ENCODE data around the gene HGS. TPM values are rescaled to one million over a fixed set of nuclear protein-coding genes. Genes with fewer than 3 reads are reported as not detected.

Gene HGS
- total and polyA plus RNA-seq, 2 of the 8 experiments (the other 6 are each of a cell fraction or from before 2014, with no cell fraction given) = 80.8 to 99.7 TPM

- Histone ChIP-seq H3K9me3 (ENCODE audit: insufficient read depth in 2 of 2, low read depth in 1 of 2, low read length in 1 of 2) (no peaks in the 10 kb centered on the region), H2BK120ac (replicated peaks; ENCODE audit: low read depth, low read length) (peak overlapping the region; percentile 54), H4K5ac (ENCODE audit: insufficient read length, low read depth, low read length) (no peak overlapping the region), H3K4ac (replicated peaks; ENCODE audit: insufficient read length, low read depth, low read length) (peak overlapping the region; percentile 96), H3K27ac (ENCODE audit: low read depth, low read length) (no peak overlapping the region), H3K23me2 (ENCODE audit: low read depth, low read length) (peaks cover 10% of the 10 kb centered on the region), H2AFZ (ENCODE audit: low read length) (no peak overlapping the region), H4K20me1 (replicated peaks in 1 of 2; ENCODE audit: control insufficient read depth in 1 of 2, insufficient read depth in 2 of 2, low read length in 2 of 2) (peaks cover 0 to 2% of the 10 kb centered on the region in 2 experiments), H3K14ac (ENCODE audit: insufficient read length) (no peak overlapping the region), H2AK5ac (ENCODE audit: low read depth, low read length) (peak overlapping the region; percentile 82; the same call in 1 of the 2 replicates), H3K9ac (replicated peaks in 1 of 4; ENCODE audit: extremely low read depth in 1 of 4, low read depth in 3 of 4, low read length in 3 of 4) (no peak overlapping the region), H4K91ac (replicated peaks; ENCODE audit: insufficient read length, low read length) (peak overlapping the region; percentile 95), H3K4me2 (ENCODE audit: insufficient read depth in 1 of 2, low read depth in 2 of 2, low read length in 2 of 2) (no peak overlapping the region), H2BK5ac (ENCODE audit: low read depth, low read length) (peak overlapping the region; percentile 75; the same call in 1 of the 2 replicates), H3K56ac (replicated peaks; ENCODE audit: insufficient read length, low read depth, low read length) (no peak overlapping the region), H3K79me2 (ENCODE audit: control insufficient read depth in 1 of 2, insufficient read depth in 2 of 2, low read length in 2 of 2) (no peaks in the 10 kb centered on the region), H3K4me3 (ENCODE audit: extremely low read depth in 1 of 4, insufficient read depth in 2 of 4, low read depth in 3 of 4, low read length in 4 of 4) (no peak overlapping the region), H3K4me1 (replicated peaks in 1 of 4; ENCODE audit: control insufficient read depth in 3 of 4, insufficient read depth in 4 of 4, low read length in 3 of 4) (peaks cover 0 to 24% (median 8%) of the 10 kb centered on the region in 4 experiments; a peak in 6 of 7 replicates), H2BK12ac (ENCODE audit: low read depth, low read length) (peak overlapping the region; percentile 97; the same call in 1 of the 2 replicates), H2BK15ac (ENCODE audit: low read length) (peak overlapping the region; percentile 88; the same call in 1 of the 2 replicates), H4K8ac (ENCODE audit: extremely low read depth, insufficient read depth, low read length) (no peak overlapping the region; the same call in none of the 2 replicates), H3K79me1 (ENCODE audit: low read depth, low read length) (peaks cover 3% of the 10 kb centered on the region; the same call in 1 of the 2 replicates), H3K23ac (ENCODE audit: insufficient read length) (no peak overlapping the region), H3K36me3 (ENCODE audit: control insufficient read depth in 2 of 4, insufficient read depth in 4 of 4, low read length in 3 of 4) (no peaks in the 10 kb centered on the region), H3K18ac (ENCODE audit: extremely low read depth, low read length) (no peak overlapping the region), H2BK20ac (ENCODE audit: low read length) (peak overlapping the region; percentile 48; the same call in 1 of the 2 replicates), H3K27me3 (replicated peaks in 1 of 4; ENCODE audit: control insufficient read depth in 3 of 4, extremely low read depth in 1 of 4, insufficient read depth in 3 of 4, low read length in 3 of 4) (peaks cover 2 to 15% (median 9%) of the 10 kb centered on the region in 4 experiments; a peak in 5 of 7 replicates)
- FAIRE-seq (no peak), DNase-seq (ENCODE audit: low read depth in 1 of 2, low spot score in 2 of 2) (no peak)
- POLR2A ChIA-PET (ENCODE audit: partially characterized antibody) = interaction anchor here (2.6 kb wide), 1 partner anchor 15 kb away, joined by 10 read pairs; the partner anchor contains the start of genes NPLOC4 and TSPAN10
- WGBS, 2 experiments (ENCODE audit: extremely low coverage in 1 of 2, insufficient coverage in 1 of 2, insufficient read length in 1 of 2, insufficient replicate concordance in 2 of 2, low coverage in 1 of 2, low lambda C conversion rate in 2 of 2, missing lambda C conversion rate in 1 of 2) = 88% methylated on average over 9 of the region's 10 CpGs; no CpG with 5 or more reads in 1 of the 2 experiments
- CTCF ChIA-PET (ENCODE audit: partially characterized antibody) = no interaction called here
- TF ChIP-seq SIX5 (IDR thresholded peaks at IDR 0.05; ENCODE audit: low read depth, low read length) (no peak), CHD1 (IDR thresholded peaks at IDR 0.05; ENCODE audit: low read depth, low read length) (no peak), RBBP5 (IDR thresholded peaks at IDR 0.05; ENCODE audit: borderline replicate concordance, low read depth, low read length) (no peak), TEAD4 (IDR thresholded peaks at IDR 0.05; ENCODE audit: low read depth, low read length) (no peak), JUN (IDR thresholded peaks at IDR 0.05; ENCODE audit: low read depth, low read length) (no peak), JUND (IDR thresholded peaks at IDR 0.05; ENCODE audit: low read length) (no peak), TAF1 (IDR thresholded peaks at IDR 0.05; ENCODE audit: low read depth, low read length) (no peak), CHD2 (IDR thresholded peaks at IDR 0.05; ENCODE audit: low read length) (no peak), KDM4A (IDR thresholded peaks at IDR 0.05; ENCODE audit: low read depth, low read length, severe bottlenecking) (no peak), EP300 (IDR thresholded peaks at IDR 0.05; ENCODE audit: borderline replicate concordance in 1 of 2, low read depth in 2 of 2, low read length in 2 of 2) (no peak), ASH2L (IDR thresholded peaks at IDR 0.05; ENCODE audit: low read length) (no peak), CEBPB (IDR thresholded peaks at IDR 0.05; ENCODE audit: low read depth, low read length) (no peak)
Observed at GRCh38 chr17:81651692-81652091, 32.1 kb upstream of the HGS start.

Measured in H1 (cell line).